ENCODE data around the gene LENEP.

LENEP gene

DNA sequence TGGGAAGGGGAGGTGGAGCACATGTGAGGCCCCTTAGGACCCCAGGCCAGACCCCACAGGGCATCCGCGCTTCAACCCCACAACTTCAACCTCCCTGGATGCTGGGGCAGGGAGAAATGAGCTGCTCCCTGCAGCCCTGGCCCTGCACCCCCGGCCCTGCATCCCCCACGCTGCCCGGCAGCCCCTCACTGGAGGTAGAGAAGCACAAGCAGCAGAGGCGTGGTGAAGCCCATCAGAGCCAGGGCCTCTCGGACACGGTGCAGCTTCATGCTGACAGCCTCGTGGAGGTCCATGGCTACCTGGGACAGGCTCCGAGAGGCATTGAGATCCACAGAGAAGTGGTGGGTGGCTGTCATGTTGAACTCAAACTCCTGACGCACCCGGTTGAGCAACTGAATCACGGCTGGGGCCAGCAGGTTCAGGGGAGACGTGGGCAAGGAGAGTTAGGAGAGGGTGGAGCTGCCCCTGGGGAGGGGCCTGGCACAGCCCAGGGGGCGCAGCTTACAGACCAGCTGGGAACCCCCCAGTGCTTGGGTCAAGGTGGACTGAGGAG, 36.9 kb downstream of the LENEP start:
- FAIRE-seq, result no peak

DNA sequence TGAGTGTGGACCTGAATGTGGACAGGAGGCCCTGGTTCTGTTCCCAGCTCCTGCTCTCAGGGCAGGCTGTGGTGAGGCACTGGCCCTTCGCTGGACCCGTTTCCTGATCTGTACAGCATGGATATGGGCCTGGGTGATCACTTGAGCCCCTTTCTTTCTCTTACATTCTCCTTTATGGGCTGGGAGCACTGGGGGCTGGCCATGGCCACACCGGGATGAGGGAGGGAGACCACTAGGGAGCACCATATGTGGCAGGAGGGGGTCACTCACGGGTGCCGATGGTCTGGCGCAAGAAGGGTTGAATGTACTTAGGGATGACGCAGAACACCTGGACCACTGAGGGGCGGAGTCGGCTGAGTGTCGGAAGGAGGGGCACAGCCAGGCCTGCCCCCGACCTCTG, 37.5 kb downstream of the LENEP start:
- FAIRE-seq, result no peak

- no peak for FAIRE-seq
Measured at GRCh38 chr1:155032886-155033285, 39.5 kb downstream of the LENEP start.

DNA sequence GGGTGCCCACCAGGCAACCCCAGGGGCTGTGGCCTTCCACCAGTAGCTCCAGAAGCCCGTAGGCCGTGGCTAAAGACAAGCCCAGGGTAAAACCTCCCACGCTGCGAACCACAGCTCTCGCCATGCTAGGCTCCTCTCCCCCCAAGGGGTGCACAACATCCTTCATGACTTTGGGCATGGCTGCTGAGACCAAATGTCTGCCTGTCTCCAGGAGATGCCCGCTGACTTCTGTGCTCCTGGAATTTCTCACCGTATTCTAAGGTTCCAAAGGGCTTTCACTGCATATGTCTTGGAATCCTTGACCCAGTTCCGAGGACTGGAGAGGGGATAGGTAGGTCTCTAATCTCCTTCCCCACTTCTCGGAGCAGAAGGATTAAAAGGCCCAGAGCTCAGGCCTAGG, 40.1 kb downstream of the LENEP start, which contains the start of the genes DCST1 and DCST2:
DCST1 (plus strand) TSS at position 301 of the 400 bp plus-strand sequence. CDS start 213 bp downstream, outside the sequence.
DCST2 (minus strand) TSS at position 258 of the 400 bp plus-strand sequence; CDS start at position 178, 80 bp downstream.
- FAIRE-seq, result no peak

- no peak for FAIRE-seq
Measured at GRCh38 chr1:155034318-155035208, 41.2 kb downstream of the LENEP start.

- no peak for FAIRE-seq
Measured at GRCh38 chr1:155035936-155036335, 42.5 kb downstream of the LENEP start.

- no peak for FAIRE-seq
Measured at GRCh38 chr1:155037043-155037442, 43.7 kb downstream of the LENEP start.

GRCh38 chr1:155037851-155038441, 44.6 kb downstream of the LENEP start:
- no peak for FAIRE-seq

- FAIRE-seq, result no peak
Measured at GRCh38 chr1:155038602-155039307, 45.4 kb downstream of the LENEP start.

DNA sequence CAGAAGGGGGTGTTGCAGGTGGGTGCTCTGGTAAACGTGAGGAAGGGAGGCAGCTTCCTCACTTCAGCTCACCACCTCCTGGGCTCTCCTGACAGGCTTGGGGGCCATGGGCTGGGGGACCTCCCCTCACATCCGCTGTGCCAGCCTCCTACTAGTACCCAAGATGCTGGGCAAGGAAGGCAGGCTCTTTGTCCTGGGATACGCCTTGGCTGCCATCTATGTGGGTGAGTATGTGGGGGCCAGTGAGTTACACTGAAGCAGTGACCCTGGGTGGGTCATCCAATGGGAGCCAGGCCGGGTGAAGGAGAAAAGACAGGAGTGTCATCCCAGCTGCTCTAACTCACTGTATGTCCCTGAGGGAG, 45.9 kb downstream of the LENEP start:
- FAIRE-seq, result no peak

- no peak for FAIRE-seq
Measured at GRCh38 chr1:155040358-155041093, 47.1 kb downstream of the LENEP start.

DNA sequence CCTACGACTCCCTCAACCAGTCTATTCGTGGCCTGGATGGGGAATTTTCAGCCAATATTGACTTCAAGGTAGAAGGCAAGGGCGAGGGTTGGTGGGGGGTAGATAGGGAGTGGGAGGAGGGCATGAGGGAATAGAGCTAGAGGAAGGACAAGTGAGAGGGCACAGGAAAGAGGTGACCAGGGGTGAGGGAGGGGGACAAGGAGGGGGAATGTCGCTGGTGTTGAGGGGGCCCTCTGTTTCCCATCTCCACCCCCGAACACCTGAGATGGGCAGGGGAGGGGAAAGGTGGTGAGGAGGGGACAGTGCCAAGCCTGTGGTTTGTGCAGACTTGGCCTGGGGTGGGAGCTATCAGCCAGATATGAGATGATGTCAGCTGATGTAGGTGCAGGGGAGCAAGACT, 49.4 kb downstream of the LENEP start:
- FAIRE-seq, result no peak

DNA sequence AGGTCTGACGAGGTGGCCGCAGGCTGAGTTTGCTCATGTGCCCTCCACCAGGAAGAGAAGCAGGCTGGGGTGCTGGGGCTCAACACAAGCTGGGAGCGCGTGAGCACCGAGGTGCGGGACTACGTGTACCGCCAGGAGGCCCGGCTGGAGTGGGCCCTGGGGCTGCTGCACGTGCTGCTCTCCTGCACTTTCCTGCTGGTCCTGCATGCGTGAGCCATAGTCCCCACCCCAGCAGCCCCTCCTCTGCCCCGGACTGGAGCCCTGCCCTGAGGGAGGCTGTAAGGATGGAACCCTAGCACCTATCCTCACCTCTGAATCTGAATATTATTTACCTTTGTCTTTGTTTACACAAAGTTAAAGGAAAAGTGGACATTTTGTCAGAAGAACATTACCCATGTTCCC, 49.9 kb downstream of the LENEP start:
- no peak for FAIRE-seq

- FAIRE-seq, result no peak
Measured at GRCh38 chr1:155043793-155044192, 50.4 kb downstream of the LENEP start.

Data from islet of Langerhans (tissue), 1 donor.